Keratinocyte (primary cell): ENCODE measurements around the gene TTC39B. TPM values are rescaled to one million over a fixed set of nuclear protein-coding genes. Genes with fewer than 3 reads are reported as not detected.

Experiments
- DNase-seq: peaks from one replicate; pipeline ENCODE4 v3.0.0-alpha.2; 2011; ENCODE audit warnings: low read depth, missing footprints, low spot score
- FAIRE-seq: peaks from 2 replicates; lab custom pipeline; 2011; peaks lifted over from hg19 to GRCh38; lab: Jason Lieb, UNC
- H2AFZ ChIP-seq: 2 replicates; pipeline ENCODE4 v1.6.0; 2012; ENCODE audit warnings: low read length, control low read depth, inconsistent platforms; ENCODE audit not compliant: control insufficient read depth
- H3K27ac ChIP-seq: 2 replicates; pipeline ENCODE4 v1.5.1; 2011; ENCODE audit warnings: low read length; ENCODE audit not compliant: control insufficient read depth, insufficient read depth
- H3K27me3 ChIP-seq: 3 replicates; pipeline ENCODE4 v1.6.0; 2011; ENCODE audit warnings: low read length; ENCODE audit not compliant: control insufficient read depth, insufficient read depth; ENCODE audit errors: extremely low read depth
- H3K36me3 ChIP-seq, 2 experiments: 2 replicates in 1 of 2; 3 replicates in 1 of 2; pipeline ENCODE4 v1.5.1; 2011; ENCODE audit warnings: low read length in 2 of 2, mild to moderate bottlenecking in 1 of 2; ENCODE audit not compliant: control insufficient read depth in 2 of 2, insufficient read depth in 2 of 2; ENCODE audit errors: extremely low read depth in 1 of 2
- H3K4me1 ChIP-seq: 3 replicates; pipeline ENCODE4 v1.5.1; 2011; ENCODE audit warnings: low read length; ENCODE audit not compliant: control insufficient read depth, insufficient read depth; ENCODE audit errors: extremely low read depth
- H3K4me2 ChIP-seq: 3 replicates; pipeline ENCODE4 v1.6.0; 2011; ENCODE audit warnings: low read depth, low read length; ENCODE audit not compliant: control insufficient read depth, insufficient read depth; ENCODE audit errors: extremely low read depth
- H3K4me3 ChIP-seq, 3 experiments: fragments of 200-600 bp in 1 of 3; sonication (generic) in 1 of 3; 2 replicates in 2 of 3; 3 replicates in 1 of 3; pipeline ENCODE4 v1.5.1; 2011 to 2016; ENCODE audit warnings: low read length in 3 of 3, mild to moderate bottlenecking in 3 of 3, control low read depth in 2 of 3, inconsistent platforms in 1 of 3, low read depth in 1 of 3, mixed read lengths in 1 of 3, mixed run types in 1 of 3, moderate library complexity in 1 of 3; ENCODE audit not compliant: control insufficient read depth in 2 of 3, insufficient read depth in 2 of 3; ENCODE audit errors: extremely low read depth in 1 of 3
- H3K79me2 ChIP-seq: 2 replicates; pipeline ENCODE4 v1.6.0; 2012; ENCODE audit warnings: low read length; ENCODE audit not compliant: control insufficient read depth, insufficient read depth
- H3K9ac ChIP-seq: 3 replicates; pipeline ENCODE4 v1.6.0; 2011; ENCODE audit warnings: low read length; ENCODE audit not compliant: control insufficient read depth, insufficient read depth; ENCODE audit errors: extremely low read depth
- H3K9me1 ChIP-seq: 3 replicates; pipeline ENCODE4 v1.6.0; 2011; ENCODE audit warnings: low read length; ENCODE audit not compliant: control insufficient read depth, insufficient read depth; ENCODE audit errors: extremely low read depth
- H3K9me3 ChIP-seq: 2 replicates; pipeline ENCODE4 v1.5.1; 2012; ENCODE audit warnings: low read depth, low read length; ENCODE audit not compliant: control insufficient read depth
- H4K20me1 ChIP-seq: 3 replicates; pipeline ENCODE4 v1.6.0; 2011; ENCODE audit warnings: low read length; ENCODE audit not compliant: control insufficient read depth, insufficient read depth; ENCODE audit errors: extremely low read depth
- CTCF ChIP-seq, 3 experiments: IDR thresholded peaks in 1 of 3; conservative IDR thresholded peaks in 1 of 3; optimal IDR thresholded peaks in 1 of 3; 2 replicates in 2 of 3; 3 replicates in 1 of 3; pipeline versions ENCODE3 to v1.5.1; 2011; ENCODE audit warnings: low read length in 3 of 3, mild to moderate bottlenecking in 3 of 3, moderate library complexity in 2 of 3, control low read depth in 1 of 3, inconsistent platforms in 1 of 3; ENCODE audit not compliant: insufficient read depth in 2 of 3; ENCODE audit errors: extremely low read depth in 1 of 3
- EZH2 ChIP-seq: IDR thresholded peaks from one replicate; pipeline ENCODE4 v1.6.1; 2012; ENCODE audit warnings: inconsistent platforms, mild to moderate bottlenecking, low read length, moderate library complexity
- dilution Hi-C: fragments of 300-500 bp; cut with MboI; formaldehyde crosslinking; loops from one replicate; pipeline ENCODE4 v1.7.0; 2020; ENCODE audit warnings: low sequenced_read_pairs; ENCODE audit not compliant: extremely low pct_ligation_motif_present
- polyA plus RNA-seq, 5 experiments: library from polyadenylated mRNA; depleted of rRNA in 3 of 5; stranded (reverse) in 3 of 5; stranded (forward) in 1 of 5; unstranded in 1 of 5; fragments of >200 nt; gene quantifications; 1 replicate in 1 of 5; 2 replicates in 3 of 5; 3 replicates in 1 of 5; pipeline versions ENCODE4 v1.2.1 to v1.2.3, GENCODE V29; 2011 to 2012; ENCODE audit warnings: missing spikeins in 2 of 5, low read depth in 1 of 5, low replicate concordance in 1 of 5

The TTC39B gene
- polyA plus RNA-seq, 1 donor (not counting 4 experiments of a cell fraction or from before 2014, with no cell fraction given): 9.7 TPM

DNA sequence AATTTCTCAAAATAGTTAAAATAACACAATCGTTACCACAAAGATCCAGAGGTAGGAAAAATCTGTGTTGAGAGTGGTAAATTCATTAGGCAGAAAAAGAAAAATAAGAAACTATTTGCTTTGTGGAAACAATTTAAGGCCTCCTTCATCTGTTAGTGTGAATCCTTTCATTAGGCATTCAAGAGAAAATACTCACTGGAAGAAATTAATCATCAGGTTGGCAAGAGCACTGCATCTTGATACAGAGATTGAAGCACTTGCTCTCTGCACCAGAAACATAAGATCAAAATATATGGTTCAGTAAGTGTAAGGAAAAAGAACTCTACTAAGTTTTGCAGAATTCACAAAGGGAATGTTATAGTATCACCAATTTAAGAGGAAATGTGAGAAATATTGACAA lies 44.4 kb downstream of the TTC39B start:
- DNase-seq (no peak), FAIRE-seq (no peak)
- Histone ChIP-seq H3K9me3 (no peaks in the 10 kb centered on the region), H3K36me3 (no peaks in the 10 kb centered on the region), H3K79me2 (no peaks in the 10 kb centered on the region), H3K27ac (no peak overlapping the region), H3K4me2 (no peak overlapping the region), H3K4me1 (no peaks in the 10 kb centered on the region), H4K20me1 (no peaks in the 10 kb centered on the region), H3K27me3 (no peaks in the 10 kb centered on the region), H3K9me1 (no peaks in the 10 kb centered on the region), H2AFZ (no peak overlapping the region), H3K9ac (no peak overlapping the region), H3K4me3 (no peak overlapping the region)
- dilution Hi-C loops: no loop called here
- TF ChIP-seq CTCF (optimal IDR thresholded peaks at IDR 0.05 in 1 of 3, IDR thresholded peaks at IDR 0.05 in 1 of 3, conservative IDR thresholded peaks at IDR 0.05 in 1 of 3; ENCODE audit: extremely low read depth in 1 of 3, insufficient read depth in 2 of 3, low read length in 3 of 3) (no peak), EZH2 (no peak)

- Histone ChIP-seq H3K27ac (no peak overlapping the region), H3K36me3 (no peaks in the 10 kb centered on the region), H3K4me1 (peaks cover 2% of the 10 kb centered on the region), H3K9ac (no peak overlapping the region), H3K4me2 (no peak overlapping the region), H4K20me1 (no peaks in the 10 kb centered on the region), H3K79me2 (no peaks in the 10 kb centered on the region), H3K9me1 (peaks cover 3% of the 10 kb centered on the region), H3K9me3 (no peaks in the 10 kb centered on the region), H3K4me3 (no peak overlapping the region), H3K27me3 (no peaks in the 10 kb centered on the region), H2AFZ (no peak overlapping the region)
- DNase-seq: no peak
- no peak for TF ChIP-seq EZH2
- no peak for TF ChIP-seq CTCF (optimal IDR thresholded peaks at IDR 0.05 in 1 of 3, IDR thresholded peaks at IDR 0.05 in 1 of 3, conservative IDR thresholded peaks at IDR 0.05 in 1 of 3; ENCODE audit: extremely low read depth in 1 of 3, insufficient read depth in 2 of 3, low read length in 3 of 3)
- FAIRE-seq: no peak
- dilution Hi-C loops: no loop called here
Observed at GRCh38 chr9:15256426-15256825, 50.6 kb downstream of the TTC39B start.
